ENCODE measurements around the gene RMDN2.
"Not testable (repeated sequence)": the region's sequence is repeated elsewhere in the genome, so short reads cannot be mapped to it uniquely, and the experiment has no call there.

- not testable (repeated sequence) for TF ChIP-seq CTCF, POLR2A (IDR thresholded peaks at IDR 0.05)
Measured at GRCh38 chr2:37963901-37964300, 38.8 kb downstream of the RMDN2 start.
